ENCODE measurements around the gene HACD1. TPM values are rescaled to one million over a fixed set of nuclear protein-coding genes. Genes with fewer than 3 reads are reported as not detected.

HACD1 gene
- total RNA-seq, 1 donor from 2014 or later = 22.1 TPM

- FAIRE-seq (no peak), DNase-seq (ENCODE audit: low read depth) (no peak)
- H3K4me3 ChIP-seq (ENCODE audit: low read depth, low read length) = no peak overlapping the region
- no peak for TF ChIP-seq CTCF (IDR thresholded peaks at IDR 0.05; ENCODE audit: insufficient read depth, low read length, severe bottlenecking)
- no peaks in the 10 kb centered on the region for H3K27me3 ChIP-seq (ENCODE audit: control insufficient read depth, insufficient read depth, low read length)
- H3K36me3 ChIP-seq (ENCODE audit: control insufficient read depth, insufficient read depth, low read length) = peaks cover 2% of the 10 kb centered on the region
Observed at GRCh38 chr10:17651896-17652295, 34.7 kb upstream of the HACD1 start.

- Histone ChIP-seq H3K4me3 (ENCODE audit: low read depth, low read length) (no peak overlapping the region), H3K36me3 (ENCODE audit: control insufficient read depth, insufficient read depth, low read length) (peaks cover 2% of the 10 kb centered on the region), H3K27me3 (ENCODE audit: control insufficient read depth, insufficient read depth, low read length) (no peaks in the 10 kb centered on the region)
- DNase-seq (ENCODE audit: low read depth) (no peak), FAIRE-seq (no peak)
- no peak for TF ChIP-seq CTCF (IDR thresholded peaks at IDR 0.05; ENCODE audit: insufficient read depth, low read length, severe bottlenecking)
Observed at GRCh38 chr10:17650416-17650815, 33.2 kb upstream of the HACD1 start.

GRCh38 chr10:17649836-17650235 lies 32.7 kb upstream of the HACD1 start:
- FAIRE-seq = no peak
- no peak for DNase-seq (ENCODE audit: low read depth)
- no peak overlapping the region for H3K4me3 ChIP-seq (ENCODE audit: low read depth, low read length)

GRCh38 chr10:17649052-17649451 lies 31.9 kb upstream of the HACD1 start:
- peaks cover 2% of the 10 kb centered on the region for H3K36me3 ChIP-seq (ENCODE audit: control insufficient read depth, insufficient read depth, low read length)
- H3K4me3 ChIP-seq (ENCODE audit: low read depth, low read length) = no peak overlapping the region
- DNase-seq (ENCODE audit: low read depth) (no peak), FAIRE-seq (no peak)
- TF ChIP-seq CTCF (IDR thresholded peaks at IDR 0.05; ENCODE audit: insufficient read depth, low read length, severe bottlenecking) = no peak
- H3K27me3 ChIP-seq (ENCODE audit: control insufficient read depth, insufficient read depth, low read length) = no peaks in the 10 kb centered on the region

More at GRCh38 chr10:17649836-17650235, 32.7 kb upstream of the HACD1 start:
- no peak for TF ChIP-seq CTCF (IDR thresholded peaks at IDR 0.05; ENCODE audit: insufficient read depth, low read length, severe bottlenecking)
- Histone ChIP-seq H3K27me3 (ENCODE audit: control insufficient read depth, insufficient read depth, low read length) (no peaks in the 10 kb centered on the region), H3K36me3 (ENCODE audit: control insufficient read depth, insufficient read depth, low read length) (peaks cover 2% of the 10 kb centered on the region)

GRCh38 chr10:17648243-17649035 lies 31.3 kb upstream of the HACD1 start:
- no peak for TF ChIP-seq CTCF (IDR thresholded peaks at IDR 0.05; ENCODE audit: insufficient read depth, low read length, severe bottlenecking)
- FAIRE-seq = no peak

GRCh38 chr10:17647326-17647725 lies 30.2 kb upstream of the HACD1 start:
- Histone ChIP-seq H3K4me3 (ENCODE audit: low read depth, low read length) (no peak overlapping the region), H3K36me3 (ENCODE audit: control insufficient read depth, insufficient read depth, low read length) (no peaks in the 10 kb centered on the region), H3K27me3 (ENCODE audit: control insufficient read depth, insufficient read depth, low read length) (no peaks in the 10 kb centered on the region)
- DNase-seq (ENCODE audit: low read depth) (no peak), FAIRE-seq (no peak)
- no peak for TF ChIP-seq CTCF (IDR thresholded peaks at IDR 0.05; ENCODE audit: insufficient read depth, low read length, severe bottlenecking)

More at GRCh38 chr10:17648243-17649035, 31.3 kb upstream of the HACD1 start:
- Histone ChIP-seq H3K36me3 (ENCODE audit: control insufficient read depth, insufficient read depth, low read length) (peaks cover 2% of the 10 kb centered on the region), H3K27me3 (ENCODE audit: control insufficient read depth, insufficient read depth, low read length) (no peaks in the 10 kb centered on the region), H3K4me3 (ENCODE audit: low read depth, low read length) (no peak overlapping the region)
- no peak for DNase-seq (ENCODE audit: low read depth)
